Muscle of arm (tissue), 14 donors: ENCODE measurements around the gene STUM. TPM values are rescaled to one million over a fixed set of nuclear protein-coding genes. Genes with fewer than 3 reads are reported as not detected.
"Not testable (repeated sequence)": the region's sequence is repeated elsewhere in the genome, so short reads cannot be mapped to it uniquely, and the experiment has no call there.

ENCODE experiments used
- DNase-seq: peaks from one replicate; pipeline ENCODE4 v3.0.0-alpha.2; 2013
- long read RNA-seq, 11 donors: transcript quantifications; one replicate each; lab custom pipeline, GENCODE V29; 2026
- polyA plus RNA-seq, 12 donors: library from polyadenylated mRNA; unstranded; fragments of 120-200 nt; gene quantifications; one replicate each; pipeline ENCODE4 v1.2.1, GENCODE V29; 2013; ENCODE audit not compliant: insufficient read length in 12 of 12

The STUM gene
- 10 to 100 TPM in 7 of 12 donors, 1 to 10 TPM in 4, not detected in 1; 6.2 to 19.8 (median 12.9) TPM for polyA plus RNA-seq
- long read RNA-seq, donor 1, partial matches to known transcripts = 5 of 5 reads
- long read RNA-seq, donor 1, other reads (novel, unspliced or antisense) = 0 of 5 reads
- long read RNA-seq, donor 2 = 0 reads
- long read RNA-seq, donor 3 = 0 reads
- long read RNA-seq, donor 4 = 0 reads
- long read RNA-seq, donor 5 = 0 reads
- long read RNA-seq, donor 6 = 0 reads
- long read RNA-seq, donor 7 = 0 reads
- long read RNA-seq, donor 8 = 0 reads
- long read RNA-seq, donor 9 = 0 reads
- long read RNA-seq, donor 10 = 0 reads
- long read RNA-seq, donor 11 = 0 reads

- no peak for DNase-seq
Observed at GRCh38 chr1:226548256-226549093, at the start of gene STUM. STUM (plus strand) TSS chr1:226548764; CDS start chr1:226548905, 141 bp downstream.

- not testable (repeated sequence) for DNase-seq
Observed at GRCh38 chr1:226499699-226500098, 48.9 kb upstream of the STUM start.

GRCh38 chr1:226506021-226506420 lies 42.5 kb upstream of the STUM start:
- DNase-seq = no peak

- no peak for DNase-seq
Observed at GRCh38 chr1:226506921-226507320, 41.6 kb upstream of the STUM start.

- no peak for DNase-seq
Observed at GRCh38 chr1:226510453-226510852, 38.1 kb upstream of the STUM start.

GRCh38 chr1:226511296-226511695 lies 37.3 kb upstream of the STUM start:
- DNase-seq = no peak

GRCh38 chr1:226512076-226512728 lies 36.4 kb upstream of the STUM start:
- DNase-seq = no peak

GRCh38 chr1:226518375-226518774 lies 30.2 kb upstream of the STUM start:
- DNase-seq = no peak

- DNase-seq = no peak
Observed at GRCh38 chr1:226519135-226519534, 29.4 kb upstream of the STUM start.

GRCh38 chr1:226519716-226520598 lies 28.6 kb upstream of the STUM start:
- DNase-seq = no peak

- no peak for DNase-seq
Observed at GRCh38 chr1:226520640-226521355, 27.8 kb upstream of the STUM start.

- no peak for DNase-seq
Observed at GRCh38 chr1:226523646-226524406, 24.7 kb upstream of the STUM start.

GRCh38 chr1:226524547-226524946 lies 24.0 kb upstream of the STUM start:
- DNase-seq = no peak

- DNase-seq = no peak
Observed at GRCh38 chr1:226525750-226526149, 22.8 kb upstream of the STUM start.

GRCh38 chr1:226526801-226527595 lies 21.6 kb upstream of the STUM start:
- no peak for DNase-seq

GRCh38 chr1:226529891-226530290 lies 18.7 kb upstream of the STUM start:
- DNase-seq = no peak

GRCh38 chr1:226530591-226530990 lies 18.0 kb upstream of the STUM start:
- no peak for DNase-seq

GRCh38 chr1:226531360-226532093 lies 17.0 kb upstream of the STUM start:
- no peak for DNase-seq
